Measurements from ENCODE around the gene LYZL2.
"Not testable (repeated sequence)": the region's sequence is repeated elsewhere in the genome, so short reads cannot be mapped to it uniquely, and the experiment has no call there.

The LYZL2 gene

GRCh38 chr10:30629653-30630052 is at the start of gene LYZL2:
TSS of gene LYZL2 (minus strand) at chr10:30629753. CDS start at chr10:30626915, 2,838 bp downstream.
- no peak for DNase-seq

- peak; percentile 78 for DNase-seq
These were observed 48.1 kb upstream of the LYZL2 start for GRCh38 chr10:30677616-30678015.

GRCh38 chr10:30677146-30677545 is 47.6 kb upstream of the LYZL2 start:
- DNase-seq: not testable (repeated sequence)

- DNase-seq: no peak
These were observed 46.5 kb upstream of the LYZL2 start for GRCh38 chr10:30675791-30676718.

GRCh38 chr10:30674796-30675195 is 45.2 kb upstream of the LYZL2 start:
- no peak for DNase-seq

- not testable (repeated sequence) for DNase-seq
These were observed 43.7 kb upstream of the LYZL2 start for GRCh38 chr10:30673262-30673661.

GRCh38 chr10:30672338-30672737 is 42.8 kb upstream of the LYZL2 start:
- DNase-seq: not testable (repeated sequence)

- no peak for DNase-seq
These were observed 41.6 kb upstream of the LYZL2 start for GRCh38 chr10:30671026-30671616.

- not testable (repeated sequence) for DNase-seq
These were observed 38.4 kb upstream of the LYZL2 start for GRCh38 chr10:30667982-30668381.

- not testable (repeated sequence) for DNase-seq
These were observed 33.9 kb upstream of the LYZL2 start for GRCh38 chr10:30663403-30663802.

GRCh38 chr10:30662814-30663213 is 33.3 kb upstream of the LYZL2 start:
- DNase-seq: no peak

GRCh38 chr10:30660314-30660713 is 30.8 kb upstream of the LYZL2 start:
- not testable (repeated sequence) for DNase-seq

- DNase-seq: no peak
These were observed 26.7 kb upstream of the LYZL2 start for GRCh38 chr10:30656233-30656632.

- DNase-seq: not testable (repeated sequence)
These were observed 25.4 kb upstream of the LYZL2 start for GRCh38 chr10:30655001-30655400.

- DNase-seq: not testable (repeated sequence)
These were observed 22.2 kb upstream of the LYZL2 start for GRCh38 chr10:30651470-30652397.

GRCh38 chr10:30647089-30647488 is 17.5 kb upstream of the LYZL2 start:
- peak; percentile 59 for DNase-seq

- peak; percentile 63 for DNase-seq
These were observed 15.8 kb upstream of the LYZL2 start for GRCh38 chr10:30645340-30645827.

- DNase-seq: not testable (repeated sequence)
These were observed 14.9 kb upstream of the LYZL2 start for GRCh38 chr10:30644408-30644861.

GRCh38 chr10:30643557-30644199 is 14.1 kb upstream of the LYZL2 start:
- not testable (repeated sequence) for DNase-seq

GRCh38 chr10:30642856-30643255 is 13.3 kb upstream of the LYZL2 start:
- DNase-seq: not testable (repeated sequence)

- DNase-seq: no peak
These were observed 10.6 kb upstream of the LYZL2 start for GRCh38 chr10:30639946-30640786.

All from activated CD8-positive, alpha-beta memory T cell treated with anti-CD3 and anti-CD28 coated beads, Interleukin-2, amount 50 U/mL, for 48 hours (primary cell).